Esophagus mucosa (tissue), 1 donor: ENCODE data around the gene CHCHD3. TPM values are rescaled to one million over a fixed set of nuclear protein-coding genes. Genes with fewer than 3 reads are reported as not detected.

Experiments used
- ATAC-seq: fragments of 200-7000 bp; cut with Tn5 transposase; one replicate; pipeline ENCODE4 v1.9.1; 2020
- total RNA-seq: library from RNA; stranded (reverse); gene quantifications from one replicate; pipeline ENCODE4 v1.2.4, GENCODE V29; 2023
- donor health status: DM: yes; HTN: yes; CAD: no.

Gene CHCHD3
- 33.1 TPM for total RNA-seq

GRCh38 chr7:133081599-133082389 is at the start of gene CHCHD3:
Gene CHCHD3, minus strand, starts transcription at chr7:133082090. Its CDS starts 153 bp downstream, at chr7:133081937.
- ATAC-seq: peak; percentile 100

GRCh38 chr7:133130166-133130565 is 48.3 kb upstream of the CHCHD3 start:
- no peak for ATAC-seq

GRCh38 chr7:133126422-133126821 is 44.5 kb upstream of the CHCHD3 start:
- no peak for ATAC-seq

- no peak for ATAC-seq
Measured at GRCh38 chr7:133124974-133125373, 43.1 kb upstream of the CHCHD3 start.

- ATAC-seq: no peak
Measured at GRCh38 chr7:133121175-133121844, 39.4 kb upstream of the CHCHD3 start.

- no peak for ATAC-seq
Measured at GRCh38 chr7:133119067-133119466, 37.2 kb upstream of the CHCHD3 start.

- no peak for ATAC-seq
Measured at GRCh38 chr7:133118261-133118660, 36.4 kb upstream of the CHCHD3 start.

GRCh38 chr7:133117452-133117851 is 35.6 kb upstream of the CHCHD3 start:
- ATAC-seq: peak; percentile 22

- ATAC-seq: no peak
Measured at GRCh38 chr7:133115596-133115995, 33.7 kb upstream of the CHCHD3 start.

GRCh38 chr7:133114519-133114918 is 32.6 kb upstream of the CHCHD3 start:
- no peak for ATAC-seq

- no peak for ATAC-seq
Measured at GRCh38 chr7:133112976-133113375, 31.1 kb upstream of the CHCHD3 start.

- ATAC-seq: no peak
Measured at GRCh38 chr7:133112335-133112734, 30.4 kb upstream of the CHCHD3 start.

GRCh38 chr7:133110312-133110711 is 28.4 kb upstream of the CHCHD3 start:
- no peak for ATAC-seq

- no peak for ATAC-seq
Measured at GRCh38 chr7:133109816-133110215, 27.9 kb upstream of the CHCHD3 start.

GRCh38 chr7:133108023-133108422 is 26.1 kb upstream of the CHCHD3 start:
- ATAC-seq: no peak

- ATAC-seq: no peak
Measured at GRCh38 chr7:133102276-133103060, 20.6 kb upstream of the CHCHD3 start.

GRCh38 chr7:133099633-133100286 is 17.9 kb upstream of the CHCHD3 start:
- ATAC-seq: no peak

- ATAC-seq: no peak
Measured at GRCh38 chr7:133095119-133095671, 13.3 kb upstream of the CHCHD3 start.

- no peak for ATAC-seq
Measured at GRCh38 chr7:133091943-133092464, 10.1 kb upstream of the CHCHD3 start.

- ATAC-seq: no peak
Measured at GRCh38 chr7:133082390-133082766, 488 bp upstream of the CHCHD3 start.

- peak; percentile 2 for ATAC-seq
Measured at GRCh38 chr7:133081119-133081598, 731 bp downstream of the CHCHD3 start.

- no peak for ATAC-seq
Measured at GRCh38 chr7:133079296-133079695, 2.6 kb downstream of the CHCHD3 start.
